HepG2 (cell line): ENCODE measurements around the gene COMMD7. TPM values are rescaled to one million over a fixed set of nuclear protein-coding genes. Genes with fewer than 3 reads are reported as not detected.

Experiments used
- EED ChIP-seq: sonication (generic); formaldehyde crosslinking; IDR thresholded peaks from 2 replicates; pipeline ENCODE4 v1.5.0; 2020; ENCODE audit warnings: mild to moderate bottlenecking, missing genetic modification reagents
- FOSL1 ChIP-seq: sonication (generic); formaldehyde crosslinking; IDR thresholded peaks from 2 replicates; pipeline ENCODE4 v1.9.0; 2021; ENCODE audit warnings: missing genetic modification reagents, borderline replicate concordance
- GATAD1 ChIP-seq: IDR thresholded peaks from 2 replicates; pipeline ENCODE4 v1.6.1; 2016; ENCODE audit warnings: missing genetic modification reagents, missing compliant biosample characterization
- HNF4A ChIP-seq: sonication (generic); formaldehyde crosslinking; IDR thresholded peaks from 2 replicates; pipeline ENCODE4 v1.4.0; 2020; ENCODE audit warnings: missing genetic modification reagents
- KLF15 ChIP-seq: sonication (generic); formaldehyde crosslinking; IDR thresholded peaks from 2 replicates; pipeline ENCODE4 v1.8.1; 2023; ENCODE audit warnings: borderline replicate concordance, mild to moderate bottlenecking, inconsistent platforms, missing genetic modification reagents, mixed read lengths
- MIER2 ChIP-seq: IDR thresholded peaks from 2 replicates; pipeline ENCODE4 v1.6.1; 2016; ENCODE audit warnings: missing biosample characterization, missing genetic modification reagents
- MTA1 ChIP-seq: sonication (generic); formaldehyde crosslinking; IDR thresholded peaks from 2 replicates; pipeline ENCODE4 v1.4.0; 2020; ENCODE audit warnings: missing genetic modification reagents, mild to moderate bottlenecking, borderline replicate concordance
- PCBP1 ChIP-seq: fragments of 200-400 bp; formaldehyde crosslinking; IDR thresholded peaks from 2 replicates; pipeline ENCODE4 v1.6.1; 2017; ENCODE audit warnings: mild to moderate bottlenecking, low read depth, low read length, borderline replicate concordance
- SIN3B ChIP-seq: fragments of 150-350 bp; IDR thresholded peaks from 2 replicates; pipeline ENCODE4 v1.6.1; 2014; ENCODE audit warnings: low read length
- SNAPC2 ChIP-seq: sonication (generic); formaldehyde crosslinking; IDR thresholded peaks from 2 replicates; pipeline ENCODE4 v1.8.1; 2022; ENCODE audit warnings: mild to moderate bottlenecking, missing genetic modification reagents
- SP4 ChIP-seq: sonication (generic); formaldehyde crosslinking; IDR thresholded peaks from 2 replicates; pipeline ENCODE4 v1.8.1; 2023; ENCODE audit warnings: mild to moderate bottlenecking, missing genetic modification reagents
- ZNF225 ChIP-seq: sonication (generic); formaldehyde crosslinking; IDR thresholded peaks from 2 replicates; pipeline ENCODE4 v1.4.0; 2020; ENCODE audit warnings: mild to moderate bottlenecking, missing genetic modification reagents
- ZNF337 ChIP-seq: sonication (generic); formaldehyde crosslinking; IDR thresholded peaks from 2 replicates; pipeline ENCODE4 v1.5.1; 2020; ENCODE audit warnings: missing genetic modification reagents, low read depth, mild to moderate bottlenecking, borderline replicate concordance
- ZNF343 ChIP-seq: sonication (generic); formaldehyde crosslinking; IDR thresholded peaks from 2 replicates; pipeline ENCODE4 v1.4.0; 2020; ENCODE audit warnings: mild to moderate bottlenecking, missing genetic modification reagents
- ZNF720 ChIP-seq: sonication (generic); formaldehyde crosslinking; IDR thresholded peaks from 2 replicates; pipeline ENCODE4 v1.4.0; 2020; ENCODE audit warnings: missing genetic modification reagents
- polyA plus RNA-seq, 8 experiments: library from polyadenylated mRNA; depleted of rRNA in 3 of 8; stranded (reverse) in 7 of 8; unstranded in 1 of 8; fragments of >200 nt; fragmentation: Illumina TruSeq in 4 of 8; extraction: Trizol in 4 of 8; gene quantifications; 2 replicates each; pipeline versions ENCODE4 v1.2.1 to v1.2.3, GENCODE V29; 2011 to 2016; ENCODE audit warnings: low read depth in 4 of 8, missing spikeins in 1 of 8, mixed read lengths in 1 of 8; ENCODE audit not compliant: insufficient read depth in 1 of 8
- total RNA-seq, 5 experiments: library from RNA; depleted of rRNA; stranded (reverse); fragments of >200 nt; fragmentation: Illumina TruSeq; extraction: Trizol; gene quantifications; 2 replicates each; pipeline ENCODE4 v1.2.3, GENCODE V29; 2016; ENCODE audit warnings: low read depth in 1 of 5
- TF ChIP-seq, protein P1 (sequence below): sonication (generic); formaldehyde crosslinking; IDR thresholded peaks from 2 replicates; pipeline ENCODE4 v1.4.0; 2020; ENCODE audit warnings: missing genetic modification reagents
- TF ChIP-seq, protein P2 (sequence below): sonication (generic); formaldehyde crosslinking; IDR thresholded peaks from 2 replicates; pipeline ENCODE4 v1.8.0; 2022; ENCODE audit warnings: mild to moderate bottlenecking, missing genetic modification reagents, borderline replicate concordance
- TF ChIP-seq, protein P3 (sequence below): sonication (generic); formaldehyde crosslinking; conservative IDR thresholded peaks from 2 replicates; pipeline ENCODE4 v1.8.1; 2023; ENCODE audit warnings: missing genetic modification reagents
- TF ChIP-seq, protein P4 (sequence below): sonication (generic); formaldehyde crosslinking; IDR thresholded peaks from 2 replicates; pipeline ENCODE4 v1.4.0; 2020; ENCODE audit warnings: mild to moderate bottlenecking, missing genetic modification reagents
- TF ChIP-seq, protein P5 (sequence below): sonication (generic); formaldehyde crosslinking; IDR thresholded peaks from 2 replicates; pipeline ENCODE4 v1.4.0; 2020; ENCODE audit warnings: low read depth, mild to moderate bottlenecking, missing genetic modification reagents

Gene COMMD7
- total and polyA plus RNA-seq, 2 of the 13 experiments (the other 11 are each of a cell fraction or from before 2014, with no cell fraction given) = 42.1 to 53.3 TPM

DNA sequence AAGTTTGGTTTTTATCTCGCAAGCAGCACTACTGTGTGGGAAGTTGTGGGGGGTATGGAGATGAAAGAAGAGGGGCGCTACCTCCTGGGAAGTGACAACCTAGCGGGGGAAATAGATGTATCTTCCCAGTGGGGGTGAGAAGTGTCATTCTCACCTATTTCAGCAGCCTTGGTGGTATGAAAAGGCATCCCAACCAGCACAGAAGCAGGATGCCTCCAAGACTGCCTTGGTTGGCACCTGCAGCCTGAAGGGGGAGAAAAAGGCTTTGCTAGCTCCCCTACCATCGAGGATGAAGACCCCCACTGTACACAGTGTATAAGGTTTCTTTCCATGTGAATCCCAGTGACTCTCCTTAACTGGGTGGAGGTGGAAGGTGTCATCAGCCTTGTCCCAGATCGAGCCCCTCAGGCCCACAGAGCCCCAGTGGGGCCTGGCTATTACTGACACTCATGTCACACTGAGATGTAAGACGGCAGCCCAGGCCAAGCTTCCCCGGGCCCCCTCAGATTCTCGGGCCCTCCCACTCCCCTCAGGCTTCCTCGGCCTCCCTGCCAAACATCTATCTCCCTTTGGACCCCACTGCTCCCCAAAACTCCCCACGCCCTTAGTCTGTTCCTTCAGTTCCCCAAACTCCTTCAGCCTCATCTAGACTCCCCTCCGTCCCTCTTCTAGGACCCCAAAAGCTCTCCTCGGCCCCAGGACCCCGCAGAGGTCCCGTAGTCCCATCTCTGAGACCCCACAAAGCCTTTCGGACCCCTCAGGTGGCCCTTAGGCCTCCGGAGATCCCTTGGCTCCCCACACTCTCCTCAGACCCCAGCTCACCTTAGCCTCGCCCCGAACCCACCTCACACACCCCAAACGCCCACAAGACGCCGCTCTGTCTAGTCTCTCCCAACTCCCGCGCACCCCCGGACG lies 688 bp downstream of the COMMD7 start (continued):
- TF ChIP-seq, protein P1, sequence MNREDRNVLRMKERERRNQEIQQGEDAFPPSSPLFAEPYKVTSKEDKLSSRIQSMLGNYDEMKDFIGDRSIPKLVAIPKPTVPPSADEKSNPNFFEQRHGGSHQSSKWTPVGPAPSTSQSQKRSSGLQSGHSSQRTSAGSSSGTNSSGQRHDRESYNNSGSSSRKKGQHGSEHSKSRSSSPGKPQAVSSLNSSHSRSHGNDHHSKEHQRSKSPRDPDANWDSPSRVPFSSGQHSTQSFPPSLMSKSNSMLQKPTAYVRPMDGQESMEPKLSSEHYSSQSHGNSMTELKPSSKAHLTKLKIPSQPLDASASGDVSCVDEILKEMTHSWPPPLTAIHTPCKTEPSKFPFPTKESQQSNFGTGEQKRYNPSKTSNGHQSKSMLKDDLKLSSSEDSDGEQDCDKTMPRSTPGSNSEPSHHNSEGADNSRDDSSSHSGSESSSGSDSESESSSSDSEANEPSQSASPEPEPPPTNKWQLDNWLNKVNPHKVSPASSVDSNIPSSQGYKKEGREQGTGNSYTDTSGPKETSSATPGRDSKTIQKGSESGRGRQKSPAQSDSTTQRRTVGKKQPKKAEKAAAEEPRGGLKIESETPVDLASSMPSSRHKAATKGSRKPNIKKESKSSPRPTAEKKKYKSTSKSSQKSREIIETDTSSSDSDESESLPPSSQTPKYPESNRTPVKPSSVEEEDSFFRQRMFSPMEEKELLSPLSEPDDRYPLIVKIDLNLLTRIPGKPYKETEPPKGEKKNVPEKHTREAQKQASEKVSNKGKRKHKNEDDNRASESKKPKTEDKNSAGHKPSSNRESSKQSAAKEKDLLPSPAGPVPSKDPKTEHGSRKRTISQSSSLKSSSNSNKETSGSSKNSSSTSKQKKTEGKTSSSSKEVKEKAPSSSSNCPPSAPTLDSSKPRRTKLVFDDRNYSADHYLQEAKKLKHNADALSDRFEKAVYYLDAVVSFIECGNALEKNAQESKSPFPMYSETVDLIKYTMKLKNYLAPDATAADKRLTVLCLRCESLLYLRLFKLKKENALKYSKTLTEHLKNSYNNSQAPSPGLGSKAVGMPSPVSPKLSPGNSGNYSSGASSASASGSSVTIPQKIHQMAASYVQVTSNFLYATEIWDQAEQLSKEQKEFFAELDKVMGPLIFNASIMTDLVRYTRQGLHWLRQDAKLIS (CRISPR knock-in tag) = 0 out of 2 replicates have a peak, but pooled peaks have one; percentile 29
- TF ChIP-seq MIER2 = no peak
- TF ChIP-seq HNF4A (CRISPR knock-in tag) = no peak
- TF ChIP-seq ZNF343 (CRISPR knock-in tag) = 0 out of 2 replicates have a peak, but pooled peaks have one; percentile 25
- TF ChIP-seq MTA1 (CRISPR knock-in tag) = no peak
- TF ChIP-seq, protein P2, sequence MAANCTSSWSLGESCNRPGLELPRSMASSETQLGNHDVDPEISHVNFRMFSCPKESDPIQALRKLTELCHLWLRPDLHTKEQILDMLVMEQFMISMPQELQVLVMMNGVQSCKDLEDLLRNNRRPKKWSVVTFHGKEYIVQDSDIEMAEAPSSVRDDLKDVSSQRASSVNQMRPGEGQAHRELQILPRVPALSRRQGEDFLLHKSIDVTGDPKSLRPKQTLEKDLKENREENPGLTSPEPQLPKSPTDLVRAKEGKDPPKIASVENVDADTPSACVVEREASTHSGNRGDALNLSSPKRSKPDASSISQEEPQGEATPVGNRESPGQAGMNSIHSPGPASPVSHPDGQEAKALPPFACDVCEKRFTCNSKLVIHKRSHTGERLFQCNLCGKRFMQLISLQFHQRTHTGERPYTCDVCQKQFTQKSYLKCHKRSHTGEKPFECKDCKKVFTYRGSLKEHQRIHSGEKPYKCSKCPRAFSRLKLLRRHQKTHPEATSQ (CRISPR knock-in tag) = no peak
- no peak for TF ChIP-seq FOSL1
- no peak for TF ChIP-seq SP4 (CRISPR knock-in tag)
- no peak for TF ChIP-seq GATAD1 (CRISPR knock-in tag)
- TF ChIP-seq ZNF720 (CRISPR knock-in tag) = no peak
- no peak for TF ChIP-seq ZNF225
- TF ChIP-seq, protein P3, sequence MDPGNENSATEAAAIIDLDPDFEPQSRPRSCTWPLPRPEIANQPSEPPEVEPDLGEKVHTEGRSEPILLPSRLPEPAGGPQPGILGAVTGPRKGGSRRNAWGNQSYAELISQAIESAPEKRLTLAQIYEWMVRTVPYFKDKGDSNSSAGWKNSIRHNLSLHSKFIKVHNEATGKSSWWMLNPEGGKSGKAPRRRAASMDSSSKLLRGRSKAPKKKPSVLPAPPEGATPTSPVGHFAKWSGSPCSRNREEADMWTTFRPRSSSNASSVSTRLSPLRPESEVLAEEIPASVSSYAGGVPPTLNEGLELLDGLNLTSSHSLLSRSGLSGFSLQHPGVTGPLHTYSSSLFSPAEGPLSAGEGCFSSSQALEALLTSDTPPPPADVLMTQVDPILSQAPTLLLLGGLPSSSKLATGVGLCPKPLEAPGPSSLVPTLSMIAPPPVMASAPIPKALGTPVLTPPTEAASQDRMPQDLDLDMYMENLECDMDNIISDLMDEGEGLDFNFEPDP (CRISPR knock-in tag) = no peak
- peak; percentile 68; the same call in 1 of the 2 replicates for TF ChIP-seq EED (CRISPR knock-in tag)
- TF ChIP-seq KLF15 (CRISPR knock-in tag) = no peak
- no peak for TF ChIP-seq PCBP1
- TF ChIP-seq SNAPC2 = no peak
- no peak for TF ChIP-seq ZNF337
- TF ChIP-seq SIN3B = no peak
- TF ChIP-seq, protein P4, sequence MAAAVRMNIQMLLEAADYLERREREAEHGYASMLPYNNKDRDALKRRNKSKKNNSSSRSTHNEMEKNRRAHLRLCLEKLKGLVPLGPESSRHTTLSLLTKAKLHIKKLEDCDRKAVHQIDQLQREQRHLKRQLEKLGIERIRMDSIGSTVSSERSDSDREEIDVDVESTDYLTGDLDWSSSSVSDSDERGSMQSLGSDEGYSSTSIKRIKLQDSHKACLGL = peak; percentile 36; the same call in 1 of the 2 replicates
- TF ChIP-seq, protein P5, sequence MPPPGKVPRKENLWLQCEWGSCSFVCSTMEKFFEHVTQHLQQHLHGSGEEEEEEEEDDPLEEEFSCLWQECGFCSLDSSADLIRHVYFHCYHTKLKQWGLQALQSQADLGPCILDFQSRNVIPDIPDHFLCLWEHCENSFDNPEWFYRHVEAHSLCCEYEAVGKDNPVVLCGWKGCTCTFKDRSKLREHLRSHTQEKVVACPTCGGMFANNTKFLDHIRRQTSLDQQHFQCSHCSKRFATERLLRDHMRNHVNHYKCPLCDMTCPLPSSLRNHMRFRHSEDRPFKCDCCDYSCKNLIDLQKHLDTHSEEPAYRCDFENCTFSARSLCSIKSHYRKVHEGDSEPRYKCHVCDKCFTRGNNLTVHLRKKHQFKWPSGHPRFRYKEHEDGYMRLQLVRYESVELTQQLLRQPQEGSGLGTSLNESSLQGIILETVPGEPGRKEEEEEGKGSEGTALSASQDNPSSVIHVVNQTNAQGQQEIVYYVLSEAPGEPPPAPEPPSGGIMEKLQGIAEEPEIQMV (CRISPR knock-in tag) = no peak
